Astrocyte of the cerebellum (primary cell): Measurements from ENCODE around the gene SLC35F3.

Experiments
- DNase-seq: peaks from one replicate; pipeline ENCODE4 v3.0.0-alpha.2; 2011; ENCODE audit warnings: low read depth
- H3K4me3 ChIP-seq: 2 replicates; pipeline ENCODE4 v1.5.1; 2011; ENCODE audit warnings: mild to moderate bottlenecking, low read depth, low read length, moderate library complexity
- in situ Hi-C: cut with HindIII; loops from 2 replicates; pipeline ENCODE4 v1.10.0; 2017; ENCODE audit warnings: low sequenced_read_pairs
- TF ChIP-seq, protein P1 (sequence below): IDR thresholded peaks from 2 replicates; pipeline ENCODE4 v1.5.1; 2012; ENCODE audit warnings: low read length, low read depth, moderate library complexity, mild to moderate bottlenecking; ENCODE audit errors: missing control alignments

SLC35F3 gene

DNA sequence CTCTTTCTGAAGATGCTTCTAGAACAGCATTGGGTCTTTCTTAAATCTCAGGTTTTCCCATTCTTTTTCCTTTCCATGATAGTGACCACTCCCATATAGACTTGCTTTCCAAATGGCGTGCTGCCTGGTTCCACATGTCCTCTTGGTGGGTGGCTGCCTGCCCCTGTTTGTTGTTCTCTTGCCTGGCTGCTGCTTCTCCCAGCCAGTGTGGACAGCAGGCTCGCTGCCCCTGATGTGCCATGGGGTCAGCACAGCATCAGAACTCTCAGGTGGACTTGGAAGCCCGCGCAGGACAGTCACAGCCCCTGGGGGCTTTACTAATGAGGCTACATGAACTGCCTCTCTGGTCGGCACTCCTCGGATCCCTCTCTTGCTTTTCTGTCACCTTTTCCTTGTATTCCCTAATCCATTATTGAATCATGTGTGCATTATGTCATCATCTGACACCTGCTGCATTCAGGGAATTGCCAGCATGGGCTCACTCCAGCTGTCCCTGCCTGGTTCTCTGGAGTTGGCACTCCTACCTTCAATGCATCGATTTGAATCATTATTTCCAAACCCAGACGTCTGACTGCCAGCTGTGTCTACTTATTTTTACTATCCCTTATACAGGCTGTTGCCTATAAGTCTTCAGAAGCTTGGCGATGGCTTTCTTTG, 368.3 kb downstream of the SLC35F3 start:
- in situ Hi-C loops: no loop called here
- H3K4me3 ChIP-seq: no peak overlapping the region
- TF ChIP-seq, protein P1, sequence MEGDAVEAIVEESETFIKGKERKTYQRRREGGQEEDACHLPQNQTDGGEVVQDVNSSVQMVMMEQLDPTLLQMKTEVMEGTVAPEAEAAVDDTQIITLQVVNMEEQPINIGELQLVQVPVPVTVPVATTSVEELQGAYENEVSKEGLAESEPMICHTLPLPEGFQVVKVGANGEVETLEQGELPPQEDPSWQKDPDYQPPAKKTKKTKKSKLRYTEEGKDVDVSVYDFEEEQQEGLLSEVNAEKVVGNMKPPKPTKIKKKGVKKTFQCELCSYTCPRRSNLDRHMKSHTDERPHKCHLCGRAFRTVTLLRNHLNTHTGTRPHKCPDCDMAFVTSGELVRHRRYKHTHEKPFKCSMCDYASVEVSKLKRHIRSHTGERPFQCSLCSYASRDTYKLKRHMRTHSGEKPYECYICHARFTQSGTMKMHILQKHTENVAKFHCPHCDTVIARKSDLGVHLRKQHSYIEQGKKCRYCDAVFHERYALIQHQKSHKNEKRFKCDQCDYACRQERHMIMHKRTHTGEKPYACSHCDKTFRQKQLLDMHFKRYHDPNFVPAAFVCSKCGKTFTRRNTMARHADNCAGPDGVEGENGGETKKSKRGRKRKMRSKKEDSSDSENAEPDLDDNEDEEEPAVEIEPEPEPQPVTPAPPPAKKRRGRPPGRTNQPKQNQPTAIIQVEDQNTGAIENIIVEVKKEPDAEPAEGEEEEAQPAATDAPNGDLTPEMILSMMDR: no peak
- no peak for DNase-seq

DNA sequence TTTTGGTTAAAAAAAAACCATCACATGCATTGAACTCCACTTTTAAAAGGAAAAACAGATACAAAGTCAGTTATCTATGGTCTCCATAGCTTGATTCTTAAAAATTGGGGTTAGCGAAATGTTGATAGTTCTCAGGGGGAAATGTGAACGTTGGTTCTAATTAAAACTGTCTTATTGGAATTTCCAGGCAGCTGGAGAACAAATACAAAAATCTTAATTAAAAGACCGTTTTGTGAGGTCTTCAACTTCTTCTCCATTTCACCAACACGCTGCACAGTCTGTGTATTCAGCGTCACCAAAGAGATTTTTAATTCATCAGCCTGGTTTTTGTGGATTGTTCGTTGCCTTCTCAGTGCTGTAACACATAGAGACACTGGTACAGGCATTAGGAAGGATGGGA, 369.5 kb downstream of the SLC35F3 start:
- no peak overlapping the region for H3K4me3 ChIP-seq
- no peak for DNase-seq
- in situ Hi-C loops: no loop called here
- TF ChIP-seq, protein P1: no peak

DNA sequence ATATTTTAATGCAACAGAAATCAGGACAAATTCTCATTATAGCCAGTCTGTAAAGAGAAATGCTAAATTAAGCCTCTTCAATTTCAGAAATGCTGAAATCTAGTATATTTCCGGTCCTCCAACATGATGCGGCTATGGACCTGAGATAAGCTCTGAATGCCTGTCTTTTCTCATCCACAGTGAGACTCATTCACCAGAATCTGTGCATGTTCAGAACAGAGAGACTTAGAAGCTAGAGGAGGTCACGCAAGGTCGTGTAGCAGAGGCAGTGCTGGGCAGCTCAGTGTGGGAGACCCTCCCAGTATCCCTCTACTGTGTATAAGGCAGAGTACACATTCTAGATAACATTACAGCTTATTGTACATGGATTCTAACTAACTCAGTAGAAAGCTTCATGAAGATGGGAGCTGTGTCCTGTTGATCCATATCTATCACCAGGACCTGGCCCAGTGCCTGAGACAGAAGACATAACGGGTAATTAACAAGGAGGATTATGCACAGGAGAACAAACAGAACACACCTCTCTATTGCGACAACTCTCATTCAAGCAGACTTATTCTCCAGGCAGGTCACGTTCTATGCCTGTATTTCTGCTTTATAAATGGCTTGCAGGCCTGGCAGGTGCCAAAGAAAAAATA, 371.8 kb downstream of the SLC35F3 start:
- TF ChIP-seq, protein P1: no peak
- no peak overlapping the region for H3K4me3 ChIP-seq
- DNase-seq: no peak
- in situ Hi-C loops: no loop called here

DNA sequence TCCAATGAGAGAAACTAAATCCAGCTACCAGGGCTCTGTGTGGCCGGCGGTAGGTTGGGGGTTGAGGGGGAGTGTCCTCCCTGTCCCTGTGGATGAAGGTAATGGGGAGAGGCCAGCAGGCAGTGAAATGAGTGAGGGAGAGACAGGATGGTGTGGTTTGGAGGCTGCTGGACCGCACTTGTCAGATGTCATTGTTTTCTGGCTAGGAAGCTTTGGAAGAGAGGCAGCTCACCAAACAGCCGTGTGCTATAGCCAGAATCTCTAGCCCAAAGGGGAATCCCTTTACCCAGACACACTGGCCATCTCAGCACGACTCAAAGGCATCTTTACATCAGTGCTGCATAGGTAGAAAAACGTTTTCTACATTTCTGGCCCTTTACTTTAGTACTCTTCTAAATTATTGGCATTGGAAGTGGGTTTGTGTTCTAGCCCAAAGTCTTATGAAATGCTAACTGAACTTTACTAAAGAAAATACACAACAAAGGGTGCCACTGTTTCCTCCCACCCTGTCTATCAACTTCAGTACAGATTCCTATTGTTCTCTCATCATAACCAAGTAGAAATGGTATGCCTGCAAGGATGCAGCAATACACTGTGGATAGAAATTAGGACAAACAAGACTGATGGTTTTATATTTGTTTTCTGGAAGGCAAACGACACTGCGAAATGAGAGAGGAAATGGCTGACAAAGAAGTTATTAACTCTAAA, 372.8 kb downstream of the SLC35F3 start:
- in situ Hi-C loops: no loop called here
- H3K4me3 ChIP-seq: no peak overlapping the region
- no peak for DNase-seq
- TF ChIP-seq, protein P1: no peak

DNA sequence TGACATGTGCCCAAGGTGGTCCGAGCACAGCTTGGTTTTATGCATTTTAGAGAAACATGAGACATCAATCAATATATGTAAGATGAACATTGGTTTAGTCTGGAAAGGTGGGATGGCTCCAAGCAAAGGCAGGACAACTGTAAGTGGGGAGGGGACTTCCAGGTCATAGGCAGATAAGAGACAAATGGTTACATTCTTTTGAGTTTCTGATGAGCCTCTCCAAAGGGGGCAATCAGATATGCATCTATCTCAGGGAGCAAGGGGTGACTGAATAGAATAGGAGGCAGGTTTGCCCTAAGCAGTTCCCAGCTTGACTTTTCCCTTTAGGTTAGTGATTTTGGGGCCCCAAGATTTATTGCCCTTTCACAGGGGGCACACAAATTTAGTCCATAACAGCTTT, 374.5 kb downstream of the SLC35F3 start:
- no peak for DNase-seq
- H3K4me3 ChIP-seq: no peak overlapping the region
- in situ Hi-C loops: no loop called here
- TF ChIP-seq, protein P1: no peak

DNA sequence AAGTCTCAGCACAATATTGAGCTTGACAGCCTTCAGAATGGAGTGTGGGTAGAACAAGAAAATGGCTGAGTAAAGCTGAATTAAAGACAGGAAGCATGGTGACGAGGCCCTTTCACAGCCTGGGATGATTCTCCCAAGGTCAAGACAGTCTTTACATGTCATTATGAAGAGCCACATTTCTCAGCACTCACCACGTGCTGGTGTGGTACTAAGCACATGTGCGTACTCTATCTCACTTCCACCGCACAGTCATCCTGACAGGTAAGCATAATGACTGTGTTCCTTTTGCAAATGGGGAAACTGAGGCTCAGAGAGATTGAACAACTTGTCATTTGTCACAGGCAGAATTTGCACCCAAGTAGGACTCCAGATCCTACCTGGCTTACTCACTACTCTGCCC, 376.0 kb downstream of the SLC35F3 start:
- no peak overlapping the region for H3K4me3 ChIP-seq
- TF ChIP-seq, protein P1: no peak
- DNase-seq: no peak
- in situ Hi-C loops: no loop called here
